Left lung (tissue), 10 donors: ENCODE results near the gene KCNN4. TPM values are rescaled to one million over a fixed set of nuclear protein-coding genes. Genes with fewer than 3 reads are reported as not detected.
"Not testable (repeated sequence)": the region's sequence is repeated elsewhere in the genome, so short reads cannot be mapped to it uniquely, and the experiment has no call there.

ENCODE experiments used
- ATAC-seq: fragments of 200-7000 bp; cut with Tn5 transposase; one replicate; pipeline ENCODE4 v1.9.1; 2020; ENCODE audit warnings: moderate library complexity
- DNase-seq, 4 donors: peaks; one replicate each; pipeline ENCODE4 v3.0.0-alpha.2; 2013 to 2020
- H3K27ac ChIP-seq, 2 donors: fragments of 200-600 bp; sonication (generic) in 1 of 2; one replicate each; pipeline versions ENCODE4 v1.5.0 to v1.8.0; 2020 to 2021
- H3K27me3 ChIP-seq, 2 donors: fragments of 200-600 bp; sonication (generic) in 1 of 2; one replicate each; pipeline versions ENCODE4 v1.5.0 to v1.8.0; 2020 to 2021
- H3K36me3 ChIP-seq, 2 donors: fragments of 200-600 bp; sonication (generic) in 1 of 2; one replicate each; pipeline versions ENCODE4 v1.5.0 to v1.8.0; 2020 to 2021
- H3K4me1 ChIP-seq, 2 donors: fragments of 200-600 bp; one replicate each; pipeline ENCODE4 v1.8.0; 2021
- H3K4me3 ChIP-seq, 2 donors: fragments of 200-600 bp; sonication (generic) in 1 of 2; one replicate each; pipeline versions ENCODE4 v1.5.0 to v1.8.0; 2020 to 2021; ENCODE audit warnings: mild to moderate bottlenecking in 1 of 2
- H3K9me3 ChIP-seq, 2 donors: fragments of 200-600 bp; sonication (generic) in 1 of 2; one replicate each; pipeline versions ENCODE4 v1.5.0 to v1.8.0; 2020 to 2021
- CTCF ChIP-seq, 2 donors: fragments of 200-600 bp; sonication (generic) in 1 of 2; IDR thresholded peaks; one replicate each; pipeline versions ENCODE4 v1.5.0 to v1.8.0; 2021; ENCODE audit warnings: antibody characterized with exemption in 2 of 2
- intact Hi-C, 2 donors: fragments of 100-400 bp; cut with DNase I; formaldehyde crosslinking; loops; one replicate each; pipeline versions ENCODE4 v1.11.2 to v1.14.2; 2022
- polyA plus RNA-seq, 6 donors: library from polyadenylated mRNA; unstranded; fragments of 120-200 nt; gene quantifications; one replicate each; pipeline ENCODE4 v1.2.1, GENCODE V29; 2013; ENCODE audit not compliant: insufficient read length in 6 of 6
- total RNA-seq, 2 donors: library from RNA; stranded (reverse); fragmentation: NEBNext Ultra II Directional; extraction: Animal tissue kit (Norgen Biotek cat#: 25700); gene quantifications; one replicate each; pipeline ENCODE4 v1.2.1, GENCODE V29; 2021
- donor health status: DM: no; HTN: yes; CAD: no.
- donor health status: DM: no; HTN: no; CAD: no.

Gene KCNN4
- total and polyA plus RNA-seq, 8 donors, result 0.67 to 21.5 (median 2.5) TPM

- DNase-seq (no peak), ATAC-seq (no peak)
- no peak overlapping the region for H3K4me3 ChIP-seq
- H3K4me1 ChIP-seq, result peaks cover 10 to 75% of the 10 kb centered on the region in 2 donors
- H3K27ac ChIP-seq, result peak overlapping the region in 1 of 2 donors; percentile 80
- no peaks in the 10 kb centered on the region for H3K27me3 ChIP-seq
- no peaks in the 10 kb centered on the region for H3K36me3 ChIP-seq
- intact Hi-C loops, result no loop called here
- TF ChIP-seq CTCF (IDR thresholded peaks at IDR 0.05), result no peak
- H3K9me3 ChIP-seq, result no peaks in the 10 kb centered on the region
Observed at GRCh38 chr19:43767316-43767715, 13.5 kb downstream of the KCNN4 start.

GRCh38 chr19:43766755-43767043, 14.1 kb downstream of the KCNN4 start:
- no peak for ATAC-seq
- no peak overlapping the region for H3K4me3 ChIP-seq
- H3K4me1 ChIP-seq, result peaks cover 10 to 75% of the 10 kb centered on the region in 2 donors
- H3K9me3 ChIP-seq, result no peaks in the 10 kb centered on the region
- no peak for DNase-seq
- no peaks in the 10 kb centered on the region for H3K27me3 ChIP-seq
- TF ChIP-seq CTCF (IDR thresholded peaks at IDR 0.05), result peak in 1 of 2 donors; percentile 2
- H3K36me3 ChIP-seq, result no peaks in the 10 kb centered on the region
- no peak overlapping the region for H3K27ac ChIP-seq
- intact Hi-C loops, result no loop called here

- DNase-seq (peak in 1 of 4 donors; percentile 84), ATAC-seq (peak; percentile 89)
- H3K36me3 ChIP-seq, result no peaks in the 10 kb centered on the region
- no peak for TF ChIP-seq CTCF (IDR thresholded peaks at IDR 0.05)
- no peaks in the 10 kb centered on the region for H3K27me3 ChIP-seq
- no peaks in the 10 kb centered on the region for H3K9me3 ChIP-seq
- peaks cover 10 to 75% of the 10 kb centered on the region in 2 donors for H3K4me1 ChIP-seq
- peak overlapping the region; percentile 67 to 73 for H3K27ac ChIP-seq
- no peak overlapping the region for H3K4me3 ChIP-seq
- intact Hi-C loops, result no loop called here
Observed at GRCh38 chr19:43765109-43765876, 15.5 kb downstream of the KCNN4 start.

GRCh38 chr19:43764684-43765083, 16.1 kb downstream of the KCNN4 start:
- H3K9me3 ChIP-seq, DNase-seq, H3K27me3 ChIP-seq, intact Hi-C loops, H3K4me3 ChIP-seq, H3K36me3 ChIP-seq: not testable (repeated sequence)
- Histone ChIP-seq H3K27ac (peak overlapping the region; percentile 67 to 73), H3K4me1 (peaks cover 10 to 69% of the 10 kb centered on the region in 2 donors)
- ATAC-seq, result peak; percentile 6

- Histone ChIP-seq H3K9me3 (no peaks in the 10 kb centered on the region), H3K27ac (peak overlapping the region in 1 of 2 donors; percentile 50), H3K4me3 (no peak overlapping the region)
Observed at GRCh38 chr19:43763473-43763939, 17.3 kb downstream of the KCNN4 start.

More at GRCh38 chr19:43763473-43763939, 17.3 kb downstream of the KCNN4 start:
- intact Hi-C loops, result no loop called here
- TF ChIP-seq CTCF (IDR thresholded peaks at IDR 0.05), result no peak
- peak; percentile 31 for ATAC-seq
- H3K4me1 ChIP-seq, result peaks cover 10 to 57% of the 10 kb centered on the region in 2 donors
- no peaks in the 10 kb centered on the region for H3K27me3 ChIP-seq
- H3K36me3 ChIP-seq, result no peaks in the 10 kb centered on the region
- DNase-seq, result no peak
